SK-N-SH (cell line): Measurements from ENCODE around the gene C22orf31. TPM values are rescaled to one million over a fixed set of nuclear protein-coding genes. Genes with fewer than 3 reads are reported as not detected.
A peak's percentile ranks its signal among the peaks of the same experiment; 100 is the strongest.
"Not testable (repeated sequence)": the region's sequence is repeated elsewhere in the genome, so short reads cannot be mapped to it uniquely, and the experiment has no call there.

ENCODE experiments used
- CTCF ChIA-PET: fragments of 300-600, 350-600 bp; formaldehyde crosslinking; extraction: SDS; loops from one replicate; lab custom pipeline; 2021; lab: Yijun Ruan, JAX
- POLR2A ChIA-PET: fragments of 350-600 bp; sonication (Branson Sonifier 250); formaldehyde crosslinking; extraction: SDS; loops from one replicate; lab custom pipeline; 2020; ENCODE audit warnings: antibody characterized with exemption, inconsistent platforms; lab: Yijun Ruan, JAX
- DNase-seq: peaks from one replicate; pipeline ENCODE4 v3.0.0; 2012
- H2AFZ ChIP-seq: fragments of 200-600 bp; sonication (generic); 2 replicates; pipeline ENCODE4 v1.8.1; 2016; ENCODE audit warnings: antibody characterized with exemption, mild to moderate bottlenecking, low read depth
- H3F3A ChIP-seq: fragments of 200-600 bp; sonication (generic); replicated peaks from 2 replicates; pipeline ENCODE3; 2016; ENCODE audit warnings: antibody characterized with exemption, mild to moderate bottlenecking; ENCODE audit not compliant: insufficient read depth
- H3K27ac ChIP-seq, 2 experiments: fragments of 200-500 bp in 1 of 2; fragments of 200-600 bp in 1 of 2; sonication (Bioruptor generic) in 1 of 2; sonication (generic), shearing (Covaris generic) in 1 of 2; 2 replicates each; pipeline versions ENCODE4 v1.5.1 to v1.6.1; 2014 to 2016; ENCODE audit warnings: low read depth in 2 of 2, inconsistent platforms in 1 of 2, low read length in 1 of 2, mild to moderate bottlenecking in 1 of 2, mixed read lengths in 1 of 2
- H3K27me3 ChIP-seq: fragments of 200-600 bp; sonication (generic), shearing (Covaris generic); 2 replicates; pipeline ENCODE4 v1.6.1; 2016; ENCODE audit warnings: mixed run types; ENCODE audit not compliant: insufficient read depth
- H3K36me3 ChIP-seq, 2 experiments: fragments of 200-500 bp in 1 of 2; fragments of 200-600 bp in 1 of 2; sonication (Bioruptor generic) in 1 of 2; sonication (generic) in 1 of 2; replicated peaks in 1 of 2; 2 replicates each; pipeline versions ENCODE3 to v1.5.1; 2014 to 2016; ENCODE audit warnings: low read length in 1 of 2, mild to moderate bottlenecking in 1 of 2; ENCODE audit not compliant: insufficient read depth in 2 of 2, control insufficient read depth in 1 of 2
- H3K4me1 ChIP-seq, 2 experiments: fragments of 200-500 bp in 1 of 2; fragments of 200-600 bp in 1 of 2; sonication (Bioruptor generic) in 1 of 2; sonication (generic), shearing (Covaris generic) in 1 of 2; 2 replicates each; pipeline versions ENCODE4 v1.5.1 to v1.6.1; 2014 to 2016; ENCODE audit warnings: low read depth in 1 of 2, low read length in 1 of 2, mixed run types in 1 of 2; ENCODE audit not compliant: insufficient read depth in 2 of 2, control insufficient read depth in 1 of 2
- H3K4me2 ChIP-seq: fragments of 200-600 bp; sonication (generic), shearing (Covaris generic); 2 replicates; pipeline ENCODE4 v1.6.1; 2017; ENCODE audit warnings: mixed run types
- H3K4me3 ChIP-seq, 2 experiments: fragments of 200-500 bp in 1 of 2; fragments of 200-600 bp in 1 of 2; sonication (Bioruptor generic) in 1 of 2; sonication (generic), shearing (Covaris generic) in 1 of 2; 2 replicates each; pipeline versions ENCODE4 v1.5.1 to v1.8.1; 2014 to 2016; ENCODE audit warnings: low read depth in 2 of 2, inconsistent platforms in 1 of 2, low read length in 1 of 2, mild to moderate bottlenecking in 1 of 2, mixed read lengths in 1 of 2, moderate library complexity in 1 of 2
- H3K79me2 ChIP-seq: fragments of 200-600 bp; sonication (generic); 2 replicates; pipeline ENCODE4 v1.8.1; 2017; ENCODE audit warnings: mild to moderate bottlenecking; ENCODE audit not compliant: insufficient read depth
- H3K9ac ChIP-seq: fragments of 200-600 bp; sonication (generic); 2 replicates; pipeline ENCODE4 v1.6.1; 2017; ENCODE audit warnings: mixed run types
- H3K9me2 ChIP-seq: fragments of 200-600 bp; sonication (generic); 2 replicates; pipeline ENCODE4 v1.6.1; 2017; ENCODE audit warnings: mixed run types
- H3K9me3 ChIP-seq: fragments of 200-600 bp; sonication (generic); 2 replicates; pipeline ENCODE4 v1.6.1; 2017; ENCODE audit warnings: mixed run types, mild to moderate bottlenecking, moderate library complexity
- H4K20me1 ChIP-seq: fragments of 200-600 bp; sonication (generic); 2 replicates; pipeline ENCODE4 v1.6.1; 2017; ENCODE audit warnings: mild to moderate bottlenecking, mixed run types; ENCODE audit not compliant: insufficient read depth
- FOSL2 ChIP-seq: IDR thresholded peaks from 2 replicates; pipeline ENCODE4 v1.4.0; 2012; ENCODE audit warnings: low read depth, mild to moderate bottlenecking, moderate library complexity, borderline replicate concordance
- MXI1 ChIP-seq: IDR thresholded peaks from 2 replicates; pipeline ENCODE4 v1.6.1; 2012; ENCODE audit warnings: mild to moderate bottlenecking, low read depth, low read length, improper control_type of control experiment
- NFIC ChIP-seq: IDR thresholded peaks from 2 replicates; pipeline ENCODE4 v1.4.0; 2012; ENCODE audit warnings: borderline replicate concordance
- PBX3 ChIP-seq: IDR thresholded peaks from 2 replicates; pipeline ENCODE4; 2012
- RFX5 ChIP-seq: IDR thresholded peaks from 2 replicates; pipeline ENCODE4 v1.6.1; 2012; ENCODE audit warnings: mild to moderate bottlenecking, improper control_type of control experiment, low read length
- SIN3A ChIP-seq: IDR thresholded peaks from 2 replicates; pipeline ENCODE4 v1.6.1; 2012; ENCODE audit warnings: low read depth, mild to moderate bottlenecking, low read length, moderate library complexity, borderline replicate concordance
- TCF12 ChIP-seq: IDR thresholded peaks from 2 replicates; pipeline ENCODE4 v1.4.0; 2012
- YY1 ChIP-seq: IDR thresholded peaks from 2 replicates; pipeline ENCODE4 v1.4.0; 2012; ENCODE audit warnings: low read depth, mild to moderate bottlenecking
- ZBTB33 ChIP-seq: IDR thresholded peaks from 2 replicates; pipeline ENCODE4 v1.4.0; 2012; ENCODE audit warnings: low read depth, borderline replicate concordance
- WGBS: methylation state at CpG from one replicate; pipeline ENCODE4 v1.1.6; 2017; ENCODE audit warnings: low lambda C conversion rate; 5-methylcytosine and 5-hydroxymethylcytosine counted together
- polyA plus RNA-seq, 3 experiments: library from polyadenylated mRNA; depleted of rRNA; stranded (reverse); fragments of >200 nt; gene quantifications; 2 replicates each; pipeline ENCODE4 v1.2.3, GENCODE V29; 2012

Gene C22orf31
- polyA plus RNA-seq, 1 of the 3 experiments (the other 2 are of a cell fraction) = not detected

- no peak overlapping the region for H3K27ac ChIP-seq
- no peak overlapping the region for H3K4me2 ChIP-seq
- no peaks in the 10 kb centered on the region for H3K79me2 ChIP-seq
- 78% methylated on average over 5 of the region's 5 CpGs for WGBS
- no peaks in the 10 kb centered on the region for H3K9me3 ChIP-seq
- no peaks in the 10 kb centered on the region for H3K9me2 ChIP-seq
- H3K36me3 ChIP-seq = no peaks in the 10 kb centered on the region
- H3F3A ChIP-seq = no peaks in the 10 kb centered on the region
- POLR2A ChIA-PET = no interaction called here
- H3K4me3 ChIP-seq = no peak overlapping the region
- H3K9ac ChIP-seq = no peak overlapping the region
- 0 out of 2 replicates have a peak, but pooled peaks have one; percentile 10 for TF ChIP-seq NFIC
- no peak for TF ChIP-seq MXI1
- no peak for TF ChIP-seq SIN3A
- no peak for TF ChIP-seq ZBTB33
- TF ChIP-seq RFX5 = no peak
- no peak for TF ChIP-seq PBX3
- no peak for TF ChIP-seq FOSL2
- no peak for TF ChIP-seq YY1
- TF ChIP-seq TCF12 = peak; percentile 14; the same call in 1 of the 2 replicates
- H3K4me1 ChIP-seq = peaks cover 7 to 30% of the 10 kb centered on the region in 2 experiments; a peak in 3 of 4 replicates
- no peaks in the 10 kb centered on the region for H4K20me1 ChIP-seq
- DNase-seq = no peak
- CTCF ChIA-PET = no interaction called here
- H3K27me3 ChIP-seq = no peaks in the 10 kb centered on the region
- no peak overlapping the region for H2AFZ ChIP-seq
These were observed 22.4 kb upstream of the C22orf31 start for GRCh38 chr22:29083933-29084591.

GRCh38 chr22:29083576-29083932 is 21.9 kb upstream of the C22orf31 start:
- H3K79me2 ChIP-seq, H2AFZ ChIP-seq, CTCF ChIA-PET: not testable (repeated sequence)

More at GRCh38 chr22:29083576-29083932, 21.9 kb upstream of the C22orf31 start:
- H3K27ac ChIP-seq, H3F3A ChIP-seq, DNase-seq, H3K9ac ChIP-seq, H3K36me3 ChIP-seq, H3K27me3 ChIP-seq, POLR2A ChIA-PET, H3K9me3 ChIP-seq, H3K4me3 ChIP-seq, H3K9me2 ChIP-seq, H3K4me2 ChIP-seq, H4K20me1 ChIP-seq: not testable (repeated sequence)
- H3K4me1 ChIP-seq = peaks cover 7 to 30% of the 10 kb centered on the region in 2 experiments; a peak in 3 of 4 replicates
- WGBS = 95% methylated on average over 7 of the region's 7 CpGs
